ENCODE results near the gene EFNA4. TPM values are rescaled to one million over a fixed set of nuclear protein-coding genes. Genes with fewer than 3 reads are reported as not detected.

Gene EFNA4
- total RNA-seq, 2 donors from 2014 or later, result 1.9 to 2.8 TPM

DNA sequence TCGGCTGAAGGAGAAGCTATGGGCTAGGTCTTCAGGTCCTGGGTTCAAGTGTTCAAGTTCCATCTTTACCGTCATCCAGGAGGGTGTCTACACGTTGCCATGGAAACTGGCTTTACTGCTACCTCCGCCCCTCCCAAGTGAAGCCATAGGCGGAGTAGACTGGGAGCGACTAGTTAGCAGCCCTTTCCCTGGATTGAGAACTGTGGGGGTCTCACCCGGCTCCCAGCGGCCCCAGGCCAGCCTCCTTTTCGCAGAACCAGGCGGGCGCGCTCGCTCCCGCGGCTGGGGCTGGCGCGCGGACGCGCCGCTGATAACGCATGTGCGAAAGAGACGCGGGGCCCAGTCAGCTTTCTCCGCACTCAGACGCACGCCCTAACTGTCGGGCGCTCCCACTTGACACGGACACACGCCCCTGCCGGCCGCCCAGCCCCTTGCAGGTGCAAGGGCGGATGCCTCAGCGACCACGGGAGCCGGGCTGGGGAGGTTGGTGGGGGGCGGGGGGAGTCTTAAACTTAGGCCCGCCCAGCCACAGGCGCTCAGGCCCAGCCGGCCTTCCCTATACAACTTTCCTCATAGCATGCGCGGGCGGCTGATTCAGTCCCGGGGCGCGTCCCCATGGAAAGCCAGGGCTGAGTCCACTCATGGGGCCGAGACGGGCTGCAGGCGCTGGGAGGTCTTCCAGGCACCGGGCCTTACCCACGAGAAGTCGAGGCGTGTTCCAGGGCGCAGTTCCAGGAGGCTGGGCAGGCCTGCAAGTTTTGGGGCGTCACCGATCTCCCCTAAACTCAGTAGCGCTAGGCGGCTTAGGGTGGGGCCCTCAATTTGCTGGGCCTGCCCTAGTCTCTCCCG is 7.4 kb downstream of the EFNA4 start:
- TF ChIP-seq, protein P1, sequence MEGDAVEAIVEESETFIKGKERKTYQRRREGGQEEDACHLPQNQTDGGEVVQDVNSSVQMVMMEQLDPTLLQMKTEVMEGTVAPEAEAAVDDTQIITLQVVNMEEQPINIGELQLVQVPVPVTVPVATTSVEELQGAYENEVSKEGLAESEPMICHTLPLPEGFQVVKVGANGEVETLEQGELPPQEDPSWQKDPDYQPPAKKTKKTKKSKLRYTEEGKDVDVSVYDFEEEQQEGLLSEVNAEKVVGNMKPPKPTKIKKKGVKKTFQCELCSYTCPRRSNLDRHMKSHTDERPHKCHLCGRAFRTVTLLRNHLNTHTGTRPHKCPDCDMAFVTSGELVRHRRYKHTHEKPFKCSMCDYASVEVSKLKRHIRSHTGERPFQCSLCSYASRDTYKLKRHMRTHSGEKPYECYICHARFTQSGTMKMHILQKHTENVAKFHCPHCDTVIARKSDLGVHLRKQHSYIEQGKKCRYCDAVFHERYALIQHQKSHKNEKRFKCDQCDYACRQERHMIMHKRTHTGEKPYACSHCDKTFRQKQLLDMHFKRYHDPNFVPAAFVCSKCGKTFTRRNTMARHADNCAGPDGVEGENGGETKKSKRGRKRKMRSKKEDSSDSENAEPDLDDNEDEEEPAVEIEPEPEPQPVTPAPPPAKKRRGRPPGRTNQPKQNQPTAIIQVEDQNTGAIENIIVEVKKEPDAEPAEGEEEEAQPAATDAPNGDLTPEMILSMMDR (IDR thresholded peaks at IDR 0.05), result peak; percentile 50
- Histone ChIP-seq H3K4me3 (peak overlapping the region; percentile 77), H3K36me3 (no peaks in the 10 kb centered on the region), H3K4me1 (ENCODE audit: control insufficient read depth in 1 of 2, low read depth in 2 of 2) (peaks cover 4 to 11% of the 10 kb centered on the region in 2 donors), H3K27ac (peak overlapping the region in 1 of 2 donors; percentile 19), H3K27me3 (replicated peaks; ENCODE audit: insufficient read depth) (no peaks in the 10 kb centered on the region), H3K9me3 (no peaks in the 10 kb centered on the region)
- DNase-seq (ENCODE audit: low spot score), result peak; percentile 53
- peak; percentile 32 for ATAC-seq (ENCODE audit: insufficient number of reproducible peaks, low FRiP score, low read depth)

DNA sequence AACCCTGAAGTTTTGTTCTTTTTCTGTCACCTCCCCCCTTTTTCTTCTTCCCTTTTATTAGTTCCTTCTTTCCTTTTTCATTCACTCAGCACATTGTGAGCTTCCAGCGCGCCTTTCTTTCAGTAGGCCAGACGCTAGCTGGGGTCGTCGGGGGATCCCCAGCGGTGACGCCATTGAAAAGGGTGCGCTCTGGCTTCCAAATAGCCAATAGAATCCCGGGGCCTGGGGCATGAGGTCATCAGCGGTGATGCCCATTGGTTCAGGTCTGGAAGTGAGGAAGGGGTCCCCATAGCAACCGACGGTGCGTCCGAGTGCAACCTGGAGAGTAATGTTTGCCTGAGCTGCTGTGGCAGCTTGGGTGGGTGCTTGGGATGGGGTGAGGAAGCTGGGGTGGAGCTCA is 8.2 kb downstream of the EFNA4 start:
- Histone ChIP-seq H3K27ac (no peak overlapping the region), H3K27me3 (replicated peaks; ENCODE audit: insufficient read depth) (no peaks in the 10 kb centered on the region), H3K4me1 (ENCODE audit: control insufficient read depth in 1 of 2, low read depth in 2 of 2) (peaks cover 4 to 11% of the 10 kb centered on the region in 2 donors), H3K36me3 (no peaks in the 10 kb centered on the region), H3K4me3 (peak overlapping the region; percentile 77), H3K9me3 (no peaks in the 10 kb centered on the region)
- ATAC-seq (ENCODE audit: insufficient number of reproducible peaks, low FRiP score, low read depth), result no peak
- TF ChIP-seq, protein P1 (IDR thresholded peaks at IDR 0.05), result no peak
- no peak for DNase-seq (ENCODE audit: low spot score)

DNA sequence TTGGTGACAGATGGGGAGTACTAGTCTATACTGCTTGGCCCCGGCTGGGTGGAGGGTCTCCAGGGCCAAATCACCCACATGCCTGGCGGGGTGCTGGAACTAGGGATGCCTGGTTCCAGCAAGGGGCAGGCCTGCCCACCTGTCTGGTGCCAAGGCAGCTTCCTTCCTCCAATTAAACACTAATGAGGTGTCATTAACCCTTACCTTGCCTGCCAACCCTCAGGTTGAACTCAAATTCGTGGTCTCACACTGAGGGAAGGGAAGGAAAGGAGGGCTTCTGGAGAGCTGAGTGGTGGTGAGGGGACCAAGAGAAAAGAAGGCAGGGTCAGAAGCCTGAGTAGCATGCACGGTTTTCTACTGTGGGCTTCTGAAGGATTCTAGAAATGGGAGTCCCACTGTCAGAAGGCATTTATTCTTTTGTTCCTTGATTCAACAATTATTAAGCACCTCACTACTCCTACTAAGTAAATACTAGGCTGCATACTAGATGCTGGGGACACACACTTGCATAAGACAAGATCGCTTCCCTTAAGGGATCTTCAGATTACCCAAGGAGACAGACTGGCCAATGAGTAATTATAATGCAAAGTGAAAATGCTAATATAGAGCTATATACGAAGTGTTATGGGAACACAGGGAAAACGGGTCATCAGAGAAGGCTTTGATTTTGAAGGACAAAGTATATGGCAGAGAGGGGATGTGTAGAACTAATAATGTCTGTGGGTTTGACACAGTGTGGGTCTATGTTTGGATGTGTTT is 9.2 kb downstream of the EFNA4 start:
- ATAC-seq (ENCODE audit: insufficient number of reproducible peaks, low FRiP score, low read depth), result no peak
- TF ChIP-seq, protein P1 (IDR thresholded peaks at IDR 0.05), result no peak
- no peak overlapping the region for H3K27ac ChIP-seq
- no peak for DNase-seq (ENCODE audit: low spot score)
- H3K36me3 ChIP-seq, result no peaks in the 10 kb centered on the region
- no peaks in the 10 kb centered on the region for H3K9me3 ChIP-seq
- H3K4me3 ChIP-seq, result no peak overlapping the region
- peaks cover 4 to 11% of the 10 kb centered on the region in 2 donors for H3K4me1 ChIP-seq (ENCODE audit: control insufficient read depth in 1 of 2, low read depth in 2 of 2)
- H3K27me3 ChIP-seq (replicated peaks; ENCODE audit: insufficient read depth), result no peaks in the 10 kb centered on the region

DNA sequence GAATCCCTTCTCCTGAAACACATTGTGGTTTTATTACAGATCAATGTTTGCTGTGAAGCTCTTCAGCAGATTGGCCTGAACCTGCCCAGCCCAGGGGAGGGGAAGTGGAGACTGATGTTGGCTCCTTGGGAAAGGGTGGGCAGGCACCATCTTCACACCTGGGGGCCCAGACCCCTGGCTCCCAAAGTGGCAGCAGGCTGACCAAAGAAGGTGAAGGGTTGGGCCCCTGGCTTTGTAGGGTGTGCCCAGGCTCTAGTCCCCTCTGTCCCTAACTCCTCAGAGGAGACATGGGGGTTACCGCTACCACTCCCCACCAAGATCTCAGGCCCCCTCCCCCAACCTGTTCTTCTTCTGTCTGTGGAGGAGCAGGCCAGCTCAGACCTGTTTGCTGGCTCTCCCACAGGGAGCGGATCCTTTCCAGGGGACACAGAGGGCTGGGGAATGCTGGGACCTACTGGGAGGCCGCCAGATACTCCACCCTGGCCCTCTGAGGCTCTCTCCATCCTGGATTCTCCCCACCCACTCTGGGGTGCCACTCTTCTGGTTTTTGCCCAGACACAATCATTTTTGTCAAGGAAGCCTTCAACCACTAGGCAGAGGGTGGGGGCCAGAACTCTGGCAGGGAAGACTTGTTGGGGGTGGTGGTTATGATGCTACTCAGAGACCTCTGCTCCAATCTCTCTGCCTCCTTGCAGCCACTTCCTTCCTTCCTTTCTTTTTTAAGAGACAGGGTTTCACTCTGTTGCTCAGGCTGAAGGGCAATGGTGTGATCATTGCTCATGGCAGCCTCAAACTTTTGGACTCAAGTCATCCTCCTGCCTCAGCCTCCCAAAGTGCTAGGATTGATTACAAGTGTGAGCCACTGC is 10.1 kb downstream of the EFNA4 start:
- TF ChIP-seq, protein P1 (IDR thresholded peaks at IDR 0.05), result no peak
- Histone ChIP-seq H3K4me3 (no peak overlapping the region), H3K27me3 (replicated peaks; ENCODE audit: insufficient read depth) (no peaks in the 10 kb centered on the region), H3K9me3 (no peaks in the 10 kb centered on the region), H3K4me1 (ENCODE audit: control insufficient read depth in 1 of 2, low read depth in 2 of 2) (peaks cover 4 to 11% of the 10 kb centered on the region in 2 donors), H3K27ac (no peak overlapping the region), H3K36me3 (no peaks in the 10 kb centered on the region)
- DNase-seq (ENCODE audit: low spot score) (no peak), ATAC-seq (ENCODE audit: insufficient number of reproducible peaks, low FRiP score, low read depth) (no peak)

Measured in thoracic aorta (tissue), 2 donors.